Stimulated activated CD4-positive, alpha-beta T cell treated with anti-CD3 and anti-CD28 coated beads, Interleukin-15, amount 100 ng/mL, for 48 hours (primary cell): Measurements from ENCODE around the gene IGFBP1.
A peak's percentile ranks its signal among the peaks of the same experiment; 100 is the strongest.

ENCODE experiments used
- DNase-seq, 2 donors: peaks; one replicate each; pipeline ENCODE4 v3.0.0-alpha.2; 2020; ENCODE audit warnings: low read depth in 2 of 2

Gene IGFBP1

GRCh38 chr7:45902820-45903219, 14.5 kb downstream of the IGFBP1 start:
- DNase-seq: no peak

- no peak for DNase-seq
Observed at GRCh38 chr7:45909561-45909960, 21.3 kb downstream of the IGFBP1 start.

- no peak for DNase-seq
Observed at GRCh38 chr7:45910855-45911254, 22.6 kb downstream of the IGFBP1 start.

GRCh38 chr7:45911311-45911710, 23.0 kb downstream of the IGFBP1 start:
- no peak for DNase-seq

- DNase-seq: no peak
Observed at GRCh38 chr7:45912972-45913371, 24.7 kb downstream of the IGFBP1 start.

DNA sequence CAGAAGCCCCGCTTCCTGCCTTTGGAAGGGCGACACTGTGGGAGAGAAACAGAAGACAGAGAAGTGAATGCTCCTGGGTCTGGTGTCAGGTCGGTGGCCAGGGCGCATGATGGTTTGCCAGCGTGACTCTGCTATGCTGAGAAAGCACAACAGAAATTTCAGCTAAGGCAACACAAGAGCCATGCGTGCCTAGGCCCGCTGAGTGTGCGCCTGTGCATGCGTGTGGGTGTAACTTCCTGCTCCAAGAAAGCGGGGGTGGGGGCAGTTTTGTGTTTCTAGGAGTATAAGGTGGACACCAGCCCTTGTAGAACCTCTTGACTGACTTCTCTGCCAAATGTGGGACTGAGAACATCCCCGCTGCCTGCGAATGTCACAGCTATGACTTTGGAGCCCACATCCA, 26.6 kb downstream of the IGFBP1 start:
- no peak for DNase-seq

DNA sequence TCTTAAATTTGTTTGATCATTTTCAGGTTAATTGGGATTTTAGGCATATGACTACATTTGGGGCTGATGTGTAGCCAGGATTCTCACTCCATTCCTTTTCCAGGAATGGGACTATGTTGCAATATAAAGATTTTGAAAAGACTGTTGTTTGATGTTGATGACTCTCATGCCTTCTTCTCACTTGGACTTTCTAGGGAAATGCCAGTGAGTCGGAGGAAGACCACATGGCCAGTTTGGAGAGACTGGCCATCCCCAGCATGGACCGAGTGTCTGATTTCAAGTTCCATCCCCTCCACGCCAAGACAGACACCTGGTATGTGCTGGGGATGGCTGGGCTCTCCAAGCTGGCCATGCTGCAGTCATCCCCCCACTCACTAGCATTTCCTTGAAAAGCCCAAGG, 27.3 kb downstream of the IGFBP1 start:
- no peak for DNase-seq

GRCh38 chr7:45917064-45917463, 28.8 kb downstream of the IGFBP1 start:
- no peak for DNase-seq

- peak; percentile 60 to 68 for DNase-seq
Observed at GRCh38 chr7:45917658-45918057, 29.4 kb downstream of the IGFBP1 start.

GRCh38 chr7:45918556-45918955, 30.3 kb downstream of the IGFBP1 start:
- no peak for DNase-seq

GRCh38 chr7:45919231-45919784, 31.0 kb downstream of the IGFBP1 start:
- no peak for DNase-seq

- no peak for DNase-seq
Observed at GRCh38 chr7:45919993-45920459, 31.7 kb downstream of the IGFBP1 start.

GRCh38 chr7:45920502-45921380, 32.5 kb downstream of the IGFBP1 start, which contains the start of gene IGFBP3:
TSS of gene IGFBP3 (minus strand) at chr7:45921272. CDS start at chr7:45921140, 132 bp downstream.
- no peak for DNase-seq

- DNase-seq: no peak
Observed at GRCh38 chr7:45921381-45921698, 33.1 kb downstream of the IGFBP1 start.

DNA sequence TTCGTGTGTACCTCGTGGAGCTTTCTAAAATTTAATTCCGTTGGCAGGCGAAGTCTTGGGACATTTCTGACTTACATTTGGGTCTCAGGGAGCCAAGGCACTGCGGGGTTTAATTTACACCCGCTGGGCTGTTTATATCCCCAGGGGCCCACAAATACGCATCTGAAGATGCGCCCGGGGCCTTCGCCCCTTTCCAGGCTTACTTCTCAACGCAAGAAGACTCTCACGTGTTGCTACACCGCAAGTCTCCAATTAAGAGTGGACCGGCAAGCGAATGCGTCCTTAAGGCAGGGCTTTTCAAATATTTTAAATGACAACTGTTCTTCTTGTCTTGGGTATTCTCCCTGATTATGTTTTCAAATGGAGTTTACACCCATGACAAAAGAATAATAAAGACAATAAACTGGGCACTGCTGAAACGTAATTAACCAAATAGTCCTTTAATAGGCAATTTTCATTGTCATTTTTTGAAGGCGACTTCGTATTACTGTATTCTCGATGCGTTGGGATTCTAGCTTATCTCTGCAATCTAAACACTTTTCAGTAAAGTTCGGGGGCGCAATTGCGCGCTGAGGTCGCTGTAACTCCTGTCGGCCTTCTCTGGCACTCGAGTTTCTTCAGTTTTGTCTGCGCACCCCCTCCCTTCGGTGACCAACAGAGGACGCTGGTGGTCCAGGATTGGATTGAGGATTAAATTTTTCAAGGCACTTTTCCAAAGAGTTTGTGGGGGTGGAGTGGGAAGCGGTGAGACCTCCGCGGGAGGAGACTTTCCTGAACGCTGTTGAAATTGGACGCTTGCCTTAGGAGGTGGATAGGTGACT, 33.6 kb downstream of the IGFBP1 start:
- no peak for DNase-seq

DNA sequence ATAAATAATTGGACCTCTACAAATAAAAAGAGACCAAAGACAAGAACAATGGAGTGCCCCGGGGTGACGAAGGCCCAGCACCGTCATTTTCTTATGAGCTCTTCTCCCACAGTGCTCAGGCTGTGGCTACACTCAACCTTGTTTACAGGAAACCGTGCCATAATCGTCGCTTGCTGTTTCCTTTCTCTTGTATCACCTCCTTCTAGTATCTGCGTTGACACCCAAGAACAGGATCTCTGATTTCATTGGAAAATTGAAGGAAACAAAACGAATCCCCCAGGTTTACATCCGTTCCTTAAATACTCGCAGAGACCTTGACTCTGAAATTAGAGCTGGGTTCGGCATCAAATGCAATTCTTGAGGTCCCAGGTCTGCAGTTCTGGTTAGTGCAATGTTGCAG, 34.5 kb downstream of the IGFBP1 start:
- no peak for DNase-seq

DNA sequence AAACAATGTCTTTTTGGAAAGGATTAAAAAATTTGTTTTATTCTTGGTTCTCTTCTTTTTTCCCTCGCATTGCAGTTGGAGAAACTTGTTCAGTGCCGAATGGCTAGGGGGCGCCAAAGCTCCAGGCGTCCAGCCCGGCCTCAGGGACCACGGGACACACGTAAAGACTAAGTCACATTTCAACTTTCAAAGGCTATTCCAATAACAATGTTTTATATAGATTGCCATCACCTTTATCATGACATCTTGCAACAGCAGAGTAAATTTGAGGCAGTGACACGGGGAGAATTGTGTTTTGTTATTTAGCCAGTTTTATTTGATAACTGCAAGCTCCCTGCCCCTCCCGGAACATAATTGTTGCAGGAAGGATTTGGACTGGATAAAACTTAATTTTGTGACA, 35.0 kb downstream of the IGFBP1 start:
- peak; percentile 15 to 43 for DNase-seq

DNA sequence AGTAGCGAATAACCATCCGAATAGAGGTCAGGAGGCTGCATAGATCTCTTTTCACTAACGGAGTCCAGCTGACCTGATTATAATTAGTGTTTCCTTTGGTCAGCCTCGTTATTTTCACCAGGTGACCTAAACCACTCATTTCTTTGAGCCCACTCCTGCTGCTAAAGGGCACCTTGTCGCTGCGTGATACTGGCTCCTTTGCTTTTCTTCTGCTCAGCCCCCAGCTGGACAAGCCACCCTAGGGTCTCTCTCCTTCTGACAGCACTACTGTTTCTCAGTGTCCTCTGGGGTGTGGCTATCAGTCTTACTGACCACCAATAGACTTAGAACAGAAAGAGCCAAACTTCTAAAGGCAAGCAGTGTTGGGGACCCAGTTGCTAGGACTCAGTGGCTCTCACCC, 35.5 kb downstream of the IGFBP1 start:
- DNase-seq: no peak

DNA sequence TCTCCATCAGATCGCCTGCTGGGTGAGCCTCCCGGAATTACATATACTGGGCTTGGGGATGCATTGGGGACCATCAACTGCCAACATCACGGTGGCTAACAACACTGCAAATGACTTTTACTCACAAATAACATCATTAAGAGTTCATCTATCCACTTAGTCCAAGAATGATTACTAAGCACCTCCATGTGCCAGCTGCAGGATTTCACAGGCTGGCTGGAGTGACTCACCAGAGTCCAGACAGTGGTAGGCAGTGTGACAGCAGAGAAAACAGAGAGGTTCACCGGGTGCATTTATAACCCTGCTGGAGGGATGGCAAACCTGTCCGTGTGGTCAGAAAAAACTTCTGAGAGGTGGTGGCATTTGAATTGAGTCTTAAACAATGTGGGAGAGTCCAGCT, 36.0 kb downstream of the IGFBP1 start:
- no peak for DNase-seq

GRCh38 chr7:45927721-45928120, 39.4 kb downstream of the IGFBP1 start:
- no peak for DNase-seq

DNA sequence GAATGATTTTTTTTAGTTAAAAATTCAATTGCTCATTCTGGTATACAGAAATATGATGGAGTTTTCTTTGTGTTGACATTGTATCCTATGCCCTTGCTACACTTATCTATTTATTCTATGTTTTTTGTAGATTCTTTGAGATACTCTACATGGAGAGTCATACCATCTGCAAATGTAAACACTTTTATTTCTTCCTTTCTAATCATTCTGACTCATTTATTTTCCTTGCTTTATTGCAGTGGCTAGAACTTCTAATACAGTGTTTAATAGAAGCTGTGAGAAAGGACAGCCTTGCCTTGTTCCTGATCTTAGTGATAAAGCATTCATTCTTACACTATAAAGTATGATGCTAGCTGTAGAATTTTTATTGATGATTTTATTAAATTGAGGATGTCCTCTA, 42.7 kb downstream of the IGFBP1 start:
- DNase-seq: no peak

DNA sequence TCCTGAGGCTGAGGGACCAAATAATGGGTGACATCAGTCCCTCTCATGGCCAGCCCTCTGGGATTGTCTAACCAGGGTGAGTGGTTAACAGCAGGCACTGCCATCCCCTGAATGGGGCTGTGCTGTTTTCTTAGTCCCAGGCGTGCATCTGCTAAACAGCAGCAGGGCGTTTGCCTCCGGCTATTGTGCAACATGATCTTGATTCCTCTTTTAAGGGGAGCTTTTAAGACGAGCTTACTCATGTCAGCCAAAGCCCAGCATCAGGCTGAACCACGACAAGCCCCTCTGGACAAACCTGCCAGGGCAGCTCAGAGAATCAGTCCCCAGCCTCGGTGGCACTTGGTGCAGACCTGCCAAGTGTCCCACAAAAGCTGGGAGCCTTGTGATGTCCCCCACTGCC, 49.0 kb downstream of the IGFBP1 start:
- no peak for DNase-seq

- no peak for DNase-seq
Observed at GRCh38 chr7:45937862-45938261, 49.6 kb downstream of the IGFBP1 start.
